ENCODE results near the gene MAMDC2.
A peak's percentile ranks its signal among the peaks of the same experiment; 100 is the strongest.

The MAMDC2 gene

DNA sequence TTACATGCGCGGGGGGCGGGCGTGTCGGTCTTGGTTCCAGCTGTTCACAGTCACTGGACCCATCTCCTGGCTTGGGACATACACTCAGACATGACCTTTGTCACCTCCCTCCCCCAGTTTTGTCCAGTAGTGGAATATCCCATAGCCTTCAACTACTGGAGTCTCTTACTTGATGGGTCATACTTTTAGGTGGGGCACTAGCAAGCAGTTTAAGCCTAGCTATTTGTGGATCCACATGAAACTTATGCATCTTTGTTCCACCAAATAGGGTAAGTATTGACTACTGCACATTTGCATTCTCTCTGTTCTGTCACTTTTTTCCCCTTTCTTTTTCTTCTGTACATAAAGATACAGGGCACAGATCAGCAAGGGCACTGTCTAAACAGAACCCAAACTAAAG, 15.4 kb upstream of the MAMDC2 start:
- H2BK120ac ChIP-seq (ENCODE audit: low read depth, low read length) = no peak overlapping the region
- peak overlapping the region; percentile 25 for H3K18ac ChIP-seq (ENCODE audit: low read length)
- H3K4ac ChIP-seq (ENCODE audit: low read length) = no peak overlapping the region
- DNase-seq (ENCODE audit: low spot score) = no peak
- no peak overlapping the region for H3K23ac ChIP-seq (ENCODE audit: low read depth, low read length, poor library complexity)
- H3K9me3 ChIP-seq (replicated peaks in 1 of 2; ENCODE audit: control insufficient read depth in 2 of 2, insufficient read depth in 1 of 2, low read depth in 1 of 2, low read length in 2 of 2) = peaks cover 0 to 3% of the 10 kb centered on the region in 2 donors
- H4K91ac ChIP-seq (ENCODE audit: low read depth, low read length, poor library complexity) = no peak overlapping the region
- no peak overlapping the region for H2BK5ac ChIP-seq (ENCODE audit: low read length)
- H2BK15ac ChIP-seq (ENCODE audit: low read length) = no peak overlapping the region
- no peak overlapping the region for H3K14ac ChIP-seq (ENCODE audit: low read length)
- H3K4me2 ChIP-seq (ENCODE audit: insufficient read depth, low read length, poor library complexity, severe bottlenecking) = no peak overlapping the region
- no peak overlapping the region for H2BK12ac ChIP-seq (ENCODE audit: low read length)
- WGBS, 2 donors (ENCODE audit: extremely low coverage in 2 of 2, insufficient read length in 2 of 2, insufficient replicate concordance in 1 of 2) = no CpG with 5 or more reads among the region's 5 CpGs
- H3K27ac ChIP-seq (replicated peaks; ENCODE audit: low read length) = no peak overlapping the region
- H3K36me3 ChIP-seq (replicated peaks in 1 of 2; ENCODE audit: control insufficient read depth in 2 of 2, insufficient read depth in 2 of 2, low read length in 2 of 2) = no peaks in the 10 kb centered on the region
- H3K79me1 ChIP-seq (ENCODE audit: low read depth, low read length) = no peaks in the 10 kb centered on the region
- H2AFZ ChIP-seq (ENCODE audit: low read length) = no peak overlapping the region
- no peak overlapping the region for H4K8ac ChIP-seq (ENCODE audit: low read depth, low read length)
- H3K9ac ChIP-seq (ENCODE audit: low read depth, low read length, poor library complexity) = no peak overlapping the region
- no peak overlapping the region for H2AK5ac ChIP-seq (ENCODE audit: low read depth, low read length)
- H3K4me3 ChIP-seq (ENCODE audit: low read length in 2 of 2) = no peak overlapping the region
- H3K4me1 ChIP-seq (ENCODE audit: control insufficient read depth in 2 of 2, insufficient read depth in 1 of 2, low read depth in 1 of 2, low read length in 2 of 2) = no peaks in the 10 kb centered on the region
- no peaks in the 10 kb centered on the region for H3K27me3 ChIP-seq (ENCODE audit: control insufficient read depth in 3 of 3, insufficient read depth in 3 of 3, low read depth in 1 of 3, low read length in 3 of 3)

DNA sequence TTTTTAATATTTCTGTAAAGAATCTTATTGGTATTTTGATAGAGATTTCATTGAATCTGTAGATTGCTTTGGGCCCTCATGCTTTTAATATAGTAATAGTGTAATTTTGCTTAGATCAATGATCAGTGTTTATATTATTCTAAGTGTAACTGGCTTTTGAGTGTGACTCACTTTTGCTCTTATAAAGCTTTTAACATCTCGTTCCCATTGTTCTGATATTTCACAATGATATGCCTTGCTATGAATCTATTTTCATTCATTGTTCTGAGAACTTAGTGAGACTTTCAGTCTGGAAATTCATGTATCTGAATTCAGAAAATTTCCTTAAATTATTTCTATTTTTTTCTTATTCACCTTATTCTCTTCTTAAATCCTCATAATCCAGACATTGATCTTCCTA, 13.5 kb upstream of the MAMDC2 start:
- WGBS, 2 donors (ENCODE audit: extremely low coverage in 2 of 2, insufficient read length in 2 of 2, insufficient replicate concordance in 1 of 2) = no CpG with 5 or more reads among the region's 1 CpG
- Histone ChIP-seq H3K36me3 (replicated peaks in 1 of 2; ENCODE audit: control insufficient read depth in 2 of 2, insufficient read depth in 2 of 2, low read length in 2 of 2) (no peaks in the 10 kb centered on the region), H3K4me1 (ENCODE audit: control insufficient read depth in 2 of 2, insufficient read depth in 1 of 2, low read depth in 1 of 2, low read length in 2 of 2) (peaks cover 0 to 4% of the 10 kb centered on the region in 2 donors), H3K79me1 (ENCODE audit: low read depth, low read length) (no peaks in the 10 kb centered on the region), H3K4me3 (ENCODE audit: low read length in 2 of 2) (no peak overlapping the region), H3K27ac (replicated peaks; ENCODE audit: low read length) (no peak overlapping the region), H3K9ac (ENCODE audit: low read depth, low read length, poor library complexity) (no peak overlapping the region), H3K4me2 (ENCODE audit: insufficient read depth, low read length, poor library complexity, severe bottlenecking) (no peak overlapping the region), H2AK5ac (ENCODE audit: low read depth, low read length) (no peak overlapping the region), H3K27me3 (ENCODE audit: control insufficient read depth in 3 of 3, insufficient read depth in 3 of 3, low read depth in 1 of 3, low read length in 3 of 3) (no peaks in the 10 kb centered on the region), H2BK15ac (ENCODE audit: low read length) (no peak overlapping the region), H2AFZ (ENCODE audit: low read length) (no peak overlapping the region), H2BK12ac (ENCODE audit: low read length) (no peak overlapping the region), H3K4ac (ENCODE audit: low read length) (no peak overlapping the region), H4K91ac (ENCODE audit: low read depth, low read length, poor library complexity) (no peak overlapping the region), H3K23ac (ENCODE audit: low read depth, low read length, poor library complexity) (no peak overlapping the region), H3K18ac (ENCODE audit: low read length) (no peak overlapping the region), H3K9me3 (replicated peaks in 1 of 2; ENCODE audit: control insufficient read depth in 2 of 2, insufficient read depth in 1 of 2, low read depth in 1 of 2, low read length in 2 of 2) (peaks cover 0 to 1% of the 10 kb centered on the region in 2 donors), H3K14ac (ENCODE audit: low read length) (no peak overlapping the region), H2BK5ac (ENCODE audit: low read length) (no peak overlapping the region), H2BK120ac (ENCODE audit: low read depth, low read length) (no peak overlapping the region), H4K8ac (ENCODE audit: low read depth, low read length) (no peak overlapping the region)
- no peak for DNase-seq (ENCODE audit: low spot score)

DNA sequence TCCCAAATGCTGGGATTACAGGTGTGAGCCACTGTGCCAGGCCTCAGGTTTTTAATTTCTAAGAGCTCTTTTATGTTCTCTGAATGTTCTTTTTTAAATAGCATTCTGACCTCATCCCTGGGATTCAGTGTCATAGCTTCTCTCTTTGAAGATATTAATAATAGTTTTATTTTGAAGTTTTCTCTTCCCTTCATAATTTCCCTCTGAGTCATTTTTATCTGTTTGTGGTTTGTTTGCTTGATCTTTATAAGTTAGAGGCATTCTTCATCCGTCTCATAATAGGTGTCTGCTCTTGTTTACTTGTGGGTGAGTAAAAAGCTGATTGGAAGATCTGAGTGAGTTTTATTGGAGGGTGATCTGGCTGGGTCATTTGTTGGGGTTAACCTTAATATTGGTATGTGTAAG, 12.5 kb upstream of the MAMDC2 start:
- no peak overlapping the region for H3K4me3 ChIP-seq (ENCODE audit: low read length in 2 of 2)
- no peak overlapping the region for H2BK120ac ChIP-seq (ENCODE audit: low read depth, low read length)
- no peak overlapping the region for H4K91ac ChIP-seq (ENCODE audit: low read depth, low read length, poor library complexity)
- H2AK5ac ChIP-seq (ENCODE audit: low read depth, low read length) = no peak overlapping the region
- H4K8ac ChIP-seq (ENCODE audit: low read depth, low read length) = no peak overlapping the region
- H3K36me3 ChIP-seq (replicated peaks in 1 of 2; ENCODE audit: control insufficient read depth in 2 of 2, insufficient read depth in 2 of 2, low read length in 2 of 2) = no peaks in the 10 kb centered on the region
- H3K23ac ChIP-seq (ENCODE audit: low read depth, low read length, poor library complexity) = no peak overlapping the region
- no peak overlapping the region for H3K4me2 ChIP-seq (ENCODE audit: insufficient read depth, low read length, poor library complexity, severe bottlenecking)
- no CpG with 5 or more reads among the region's 1 CpG for WGBS, 2 donors (ENCODE audit: extremely low coverage in 2 of 2, insufficient read length in 2 of 2, insufficient replicate concordance in 1 of 2)
- H3K4me1 ChIP-seq (ENCODE audit: control insufficient read depth in 2 of 2, insufficient read depth in 1 of 2, low read depth in 1 of 2, low read length in 2 of 2) = peaks cover 0 to 4% of the 10 kb centered on the region in 2 donors
- H2AFZ ChIP-seq (ENCODE audit: low read length) = no peak overlapping the region
- no peaks in the 10 kb centered on the region for H3K9me3 ChIP-seq (replicated peaks in 1 of 2; ENCODE audit: control insufficient read depth in 2 of 2, insufficient read depth in 1 of 2, low read depth in 1 of 2, low read length in 2 of 2)
- H3K27ac ChIP-seq (replicated peaks; ENCODE audit: low read length) = no peak overlapping the region
- H3K18ac ChIP-seq (ENCODE audit: low read length) = no peak overlapping the region
- no peaks in the 10 kb centered on the region for H3K79me1 ChIP-seq (ENCODE audit: low read depth, low read length)
- no peaks in the 10 kb centered on the region for H3K27me3 ChIP-seq (ENCODE audit: control insufficient read depth in 3 of 3, insufficient read depth in 3 of 3, low read depth in 1 of 3, low read length in 3 of 3)
- no peak overlapping the region for H2BK5ac ChIP-seq (ENCODE audit: low read length)
- no peak overlapping the region for H2BK12ac ChIP-seq (ENCODE audit: low read length)
- no peak overlapping the region for H2BK15ac ChIP-seq (ENCODE audit: low read length)
- no peak overlapping the region for H3K4ac ChIP-seq (ENCODE audit: low read length)
- no peak for DNase-seq (ENCODE audit: low spot score)
- H3K14ac ChIP-seq (ENCODE audit: low read length) = no peak overlapping the region
- no peak overlapping the region for H3K9ac ChIP-seq (ENCODE audit: low read depth, low read length, poor library complexity)

DNA sequence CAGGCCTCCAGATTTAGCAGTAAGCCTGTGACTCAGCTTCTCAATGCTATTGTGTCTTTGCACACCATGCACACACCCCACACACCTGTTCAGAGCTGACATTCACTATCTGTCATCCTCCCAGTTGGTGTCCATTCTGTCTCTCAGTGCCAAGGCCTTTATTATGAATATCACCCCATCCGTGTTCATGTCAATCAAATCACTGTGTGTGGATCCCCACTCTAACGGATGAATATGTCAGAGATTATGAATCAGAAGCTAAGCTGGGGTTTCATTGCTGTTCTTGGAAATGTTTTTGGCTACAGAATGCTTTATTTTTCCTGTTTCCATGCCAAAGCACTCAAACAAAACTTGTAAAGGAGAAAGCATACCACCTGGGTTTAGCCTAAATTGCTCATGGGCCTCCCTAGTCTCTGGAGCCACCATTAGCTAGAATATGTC, 9.4 kb upstream of the MAMDC2 start:
- H3K27ac ChIP-seq (replicated peaks; ENCODE audit: low read length) = no peak overlapping the region
- H3K27me3 ChIP-seq (ENCODE audit: control insufficient read depth in 3 of 3, insufficient read depth in 3 of 3, low read depth in 1 of 3, low read length in 3 of 3) = no peaks in the 10 kb centered on the region
- H3K4me1 ChIP-seq (ENCODE audit: control insufficient read depth in 2 of 2, insufficient read depth in 1 of 2, low read depth in 1 of 2, low read length in 2 of 2) = peaks cover 0 to 4% of the 10 kb centered on the region in 2 donors
- no peak overlapping the region for H2BK15ac ChIP-seq (ENCODE audit: low read length)
- no peak overlapping the region for H3K18ac ChIP-seq (ENCODE audit: low read length)
- no peak overlapping the region for H2BK120ac ChIP-seq (ENCODE audit: low read depth, low read length)
- H3K14ac ChIP-seq (ENCODE audit: low read length) = no peak overlapping the region
- no peak overlapping the region for H2BK12ac ChIP-seq (ENCODE audit: low read length)
- H2AK5ac ChIP-seq (ENCODE audit: low read depth, low read length) = no peak overlapping the region
- no peaks in the 10 kb centered on the region for H3K36me3 ChIP-seq (replicated peaks in 1 of 2; ENCODE audit: control insufficient read depth in 2 of 2, insufficient read depth in 2 of 2, low read length in 2 of 2)
- H4K8ac ChIP-seq (ENCODE audit: low read depth, low read length) = no peak overlapping the region
- H3K4me2 ChIP-seq (ENCODE audit: insufficient read depth, low read length, poor library complexity, severe bottlenecking) = no peak overlapping the region
- H3K23ac ChIP-seq (ENCODE audit: low read depth, low read length, poor library complexity) = no peak overlapping the region
- H2AFZ ChIP-seq (ENCODE audit: low read length) = no peak overlapping the region
- no CpG with 5 or more reads among the region's 2 CpGs for WGBS, 2 donors (ENCODE audit: extremely low coverage in 2 of 2, insufficient read length in 2 of 2, insufficient replicate concordance in 1 of 2)
- H3K4me3 ChIP-seq (ENCODE audit: low read length in 2 of 2) = no peak overlapping the region
- no peaks in the 10 kb centered on the region for H3K9me3 ChIP-seq (replicated peaks in 1 of 2; ENCODE audit: control insufficient read depth in 2 of 2, insufficient read depth in 1 of 2, low read depth in 1 of 2, low read length in 2 of 2)
- DNase-seq (ENCODE audit: low spot score) = no peak
- H3K4ac ChIP-seq (ENCODE audit: low read length) = no peak overlapping the region
- H3K79me1 ChIP-seq (ENCODE audit: low read depth, low read length) = no peaks in the 10 kb centered on the region
- H2BK5ac ChIP-seq (ENCODE audit: low read length) = no peak overlapping the region
- H3K9ac ChIP-seq (ENCODE audit: low read depth, low read length, poor library complexity) = no peak overlapping the region
- no peak overlapping the region for H4K91ac ChIP-seq (ENCODE audit: low read depth, low read length, poor library complexity)
